HuH-7 (cell line): ENCODE results near the gene RNASE8.
A peak's percentile ranks its signal among the peaks of the same experiment; 100 is the strongest.
"Not testable (repeated sequence)": the region's sequence is repeated elsewhere in the genome, so short reads cannot be mapped to it uniquely, and the experiment has no call there.

Experiments used
- DNase-seq: peaks from one replicate; pipeline ENCODE4 v3.0.0; 2011; ENCODE audit warnings: low spot score

The RNASE8 gene

DNA sequence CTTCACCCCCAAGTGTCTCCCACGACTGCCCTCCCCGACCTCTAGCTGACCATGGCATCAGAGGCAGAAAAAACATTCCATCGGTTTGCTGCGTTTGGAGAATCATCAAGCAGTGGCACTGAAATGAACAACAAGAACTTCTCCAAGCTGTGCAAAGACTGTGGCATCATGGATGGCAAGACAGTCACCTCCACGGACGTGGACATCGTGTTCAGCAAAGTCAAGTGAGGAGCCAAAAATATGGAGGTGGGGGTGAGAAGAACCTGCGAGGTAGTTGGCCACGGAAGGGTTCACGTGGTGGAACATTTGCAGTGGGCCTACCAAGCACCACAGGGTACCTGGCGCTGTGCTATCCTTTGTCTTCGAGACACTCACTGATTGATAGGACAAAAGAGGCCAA is 27.1 kb upstream of the RNASE8 start:
- DNase-seq, result no peak

DNA sequence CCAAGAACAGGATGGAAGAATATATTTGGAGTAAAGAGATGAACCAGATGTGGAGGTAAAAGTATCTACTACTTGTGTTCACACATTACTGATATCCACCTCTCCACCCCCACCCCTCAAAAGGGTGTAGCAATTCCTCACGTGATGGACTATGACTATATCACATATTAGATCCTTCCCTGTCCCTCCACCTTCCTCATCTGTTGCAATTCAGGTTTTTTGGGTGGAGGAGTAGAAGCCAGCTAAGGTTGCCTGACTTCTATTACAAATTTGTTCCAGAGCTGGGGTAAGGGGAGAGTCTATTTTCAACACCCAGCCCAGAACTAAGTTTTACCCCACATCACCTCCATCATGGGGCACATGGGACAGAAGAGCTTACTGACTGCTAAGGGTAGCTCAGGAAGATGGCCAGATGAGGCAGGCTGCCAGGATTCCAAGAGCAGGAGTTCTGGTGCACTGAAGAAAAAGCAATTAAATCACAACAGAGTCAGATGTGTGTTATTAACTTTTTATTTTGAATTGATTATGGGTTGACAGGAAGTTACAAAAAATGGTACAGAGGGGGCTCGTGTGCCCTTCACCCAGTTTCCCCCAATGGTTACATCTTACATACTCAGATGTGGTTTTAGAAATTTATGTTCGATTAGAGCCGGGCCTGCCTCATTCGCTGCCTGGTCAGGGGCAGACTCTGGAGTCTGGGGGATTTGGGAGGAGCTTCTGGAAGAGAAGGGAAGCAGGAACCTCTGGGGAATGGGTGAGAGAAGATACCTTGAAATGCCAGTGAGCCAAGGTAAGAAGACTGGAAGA is 25.1 kb upstream of the RNASE8 start:
- no peak for DNase-seq

DNA sequence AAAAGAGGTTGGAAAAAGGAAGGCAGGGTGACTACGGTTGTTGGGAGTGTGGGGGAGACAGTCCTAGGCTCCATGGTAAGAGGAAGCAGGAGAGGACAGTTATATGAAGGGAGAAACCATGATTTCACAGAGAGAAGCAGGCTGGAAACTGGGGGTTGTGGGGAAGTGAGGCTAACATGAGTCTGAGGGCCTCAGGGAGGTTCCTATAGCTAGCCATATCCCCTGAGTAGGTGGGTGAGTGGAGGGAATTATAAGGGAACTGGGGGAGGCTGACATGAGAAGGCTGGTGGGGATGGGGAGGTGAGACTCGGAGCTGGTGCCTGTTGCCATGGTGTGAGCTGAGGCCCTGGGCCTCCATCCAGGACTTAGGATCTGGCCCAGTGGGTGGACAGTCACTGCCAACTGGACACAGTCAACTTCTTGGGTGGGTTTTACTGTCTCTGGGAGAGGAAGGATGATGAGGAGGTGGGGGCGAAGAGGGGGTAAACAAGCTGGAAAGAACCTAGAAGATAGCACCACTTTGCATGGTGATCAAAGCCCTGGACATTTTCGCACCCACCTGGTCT is 24.4 kb upstream of the RNASE8 start:
- DNase-seq, result no peak

DNA sequence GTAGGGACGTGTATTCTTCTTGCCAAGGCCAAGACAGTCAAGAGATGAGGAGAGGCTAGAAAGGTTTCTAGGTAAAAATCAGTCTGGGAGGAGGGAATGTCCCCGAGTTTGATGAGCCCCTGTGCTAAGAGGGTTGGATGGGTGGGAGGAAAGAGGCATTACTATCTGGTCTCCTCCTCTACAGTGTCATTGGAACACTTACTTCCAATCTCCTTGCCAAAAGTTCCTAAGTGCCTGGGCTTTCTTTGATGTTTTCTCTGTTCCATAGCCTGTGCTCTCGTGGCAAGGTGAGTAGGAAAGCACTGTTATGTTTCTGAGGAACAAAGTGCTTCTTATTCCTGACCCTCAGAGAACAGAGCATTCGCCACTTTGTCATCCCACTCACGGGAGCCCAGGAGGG is 22.9 kb upstream of the RNASE8 start, which contains the start of gene RNASE13:
Gene RNASE13, minus strand, starts transcription at position 101 of the 400 bp plus-strand sequence. CDS start 519 bp downstream, outside the sequence.
- no peak for DNase-seq

DNA sequence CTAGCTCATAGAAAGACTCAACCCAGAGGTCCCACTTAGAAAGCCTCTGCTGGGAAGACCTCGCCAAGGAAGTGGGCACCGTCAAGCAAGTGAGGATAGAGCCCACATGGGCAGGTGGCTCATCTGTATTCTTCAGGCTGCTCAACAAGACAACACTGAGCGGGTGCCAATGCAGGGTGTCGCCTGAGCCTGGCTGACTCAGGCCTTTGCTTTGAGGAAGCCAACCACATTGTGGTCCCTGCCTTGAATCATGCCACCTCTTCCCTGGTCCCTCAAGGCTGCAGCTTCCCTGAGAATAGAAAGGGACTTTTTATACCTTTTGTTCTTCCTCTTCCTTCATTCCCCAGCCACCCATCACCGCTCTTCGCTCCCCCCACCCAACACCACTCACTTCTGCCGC is 20.9 kb upstream of the RNASE8 start:
- DNase-seq, result no peak

DNA sequence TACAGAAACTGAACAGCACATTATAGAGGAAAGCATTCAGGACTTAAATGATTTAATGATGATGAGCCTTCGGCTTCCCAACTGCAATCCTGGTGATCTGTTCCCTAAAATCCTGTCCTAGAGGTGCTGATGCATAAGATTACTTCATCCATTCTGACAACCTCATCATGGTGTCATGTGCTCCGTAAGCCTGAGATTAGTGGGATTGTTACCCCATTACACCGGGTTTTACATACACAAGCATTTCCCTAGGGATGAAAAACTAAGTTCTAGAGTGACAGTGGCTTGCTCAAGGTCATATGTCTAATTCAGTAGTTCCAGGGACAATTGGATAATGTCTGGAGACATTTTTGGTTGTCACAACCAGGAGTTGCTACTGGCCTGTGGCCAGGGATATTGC is 20.5 kb upstream of the RNASE8 start:
- DNase-seq, result no peak

DNA sequence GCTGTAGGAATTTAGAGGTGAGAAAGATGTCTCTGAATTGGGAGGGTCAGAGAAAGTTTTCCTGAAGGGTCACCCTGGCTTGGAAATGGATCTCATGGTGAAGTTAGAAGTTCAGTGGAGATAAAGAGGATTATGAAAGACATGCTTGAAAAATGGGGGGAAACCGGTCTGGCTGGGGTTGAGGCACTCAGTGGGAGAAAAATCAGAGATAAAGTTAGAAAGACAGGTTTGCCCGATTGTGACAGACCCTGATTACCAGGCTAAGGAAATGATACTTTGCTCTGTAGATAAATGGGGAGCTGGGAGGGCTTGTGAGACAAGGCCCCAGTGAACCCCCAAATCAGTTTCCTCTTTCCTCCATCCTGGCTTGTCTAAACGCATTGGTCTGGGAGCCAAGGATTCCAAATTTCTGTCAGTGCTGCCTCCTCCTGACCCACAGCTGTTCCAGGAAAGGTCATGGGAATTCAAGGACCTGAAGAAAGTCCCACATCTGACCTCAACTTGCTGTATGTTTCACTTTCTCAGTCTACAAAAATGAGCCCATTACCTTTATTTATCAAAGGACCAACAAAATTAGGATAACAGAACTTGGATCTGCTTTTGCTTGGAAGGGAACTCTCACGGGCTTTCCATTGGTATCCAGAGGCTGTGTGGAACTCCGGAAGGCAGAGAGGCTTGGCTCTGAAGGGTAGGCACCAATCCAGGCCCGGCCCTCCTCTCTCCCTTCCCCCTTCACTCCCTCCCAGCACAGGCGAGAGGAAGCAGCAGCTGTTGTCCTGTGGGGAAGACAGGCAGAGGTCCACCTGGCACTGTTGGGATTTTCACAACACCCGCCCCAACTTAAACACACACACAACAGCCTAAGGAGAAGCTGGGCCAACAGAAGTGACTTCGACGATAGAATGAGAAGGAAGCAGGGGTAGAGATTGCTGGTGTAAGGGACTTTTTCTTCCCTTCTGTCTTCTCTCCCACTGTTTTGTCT is 18.9 kb upstream of the RNASE8 start:
- DNase-seq, result no peak

DNA sequence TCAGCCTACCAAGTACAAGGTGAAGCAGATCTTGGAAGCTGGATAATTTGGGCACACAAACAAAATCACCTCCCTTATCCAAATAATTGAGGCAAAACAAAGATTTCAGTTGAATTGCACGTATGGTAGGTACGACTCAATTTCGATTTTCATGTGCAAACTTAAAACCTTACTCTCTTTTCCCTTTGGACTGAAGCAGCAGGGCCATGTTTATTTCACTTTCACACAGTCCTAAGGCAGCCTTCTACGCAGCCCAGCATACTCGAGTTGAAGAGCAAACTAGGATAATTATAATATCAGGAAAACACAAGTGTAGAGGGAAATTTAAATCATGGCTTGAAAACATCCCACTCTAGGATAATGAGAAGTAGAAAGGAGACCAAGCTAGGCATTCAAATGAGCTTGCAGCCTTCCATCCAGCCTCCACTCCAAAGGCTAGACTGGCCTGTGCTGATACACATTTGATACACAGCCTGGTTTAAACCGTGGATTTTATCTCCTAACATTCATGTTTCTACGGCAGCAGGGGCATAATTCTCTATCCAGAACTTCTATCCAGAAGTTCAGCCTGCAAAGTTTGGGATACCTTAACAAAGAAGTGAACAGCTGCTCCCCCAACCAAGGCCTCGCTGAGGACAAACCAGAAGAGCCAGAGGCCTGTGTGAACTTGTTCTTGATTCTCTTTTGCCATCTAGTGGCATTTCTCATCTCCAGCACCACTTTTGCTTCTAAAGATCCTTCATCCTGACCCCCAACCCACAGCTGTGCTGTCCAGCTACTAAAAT is 17.8 kb upstream of the RNASE8 start:
- peak; percentile 54 for DNase-seq

DNA sequence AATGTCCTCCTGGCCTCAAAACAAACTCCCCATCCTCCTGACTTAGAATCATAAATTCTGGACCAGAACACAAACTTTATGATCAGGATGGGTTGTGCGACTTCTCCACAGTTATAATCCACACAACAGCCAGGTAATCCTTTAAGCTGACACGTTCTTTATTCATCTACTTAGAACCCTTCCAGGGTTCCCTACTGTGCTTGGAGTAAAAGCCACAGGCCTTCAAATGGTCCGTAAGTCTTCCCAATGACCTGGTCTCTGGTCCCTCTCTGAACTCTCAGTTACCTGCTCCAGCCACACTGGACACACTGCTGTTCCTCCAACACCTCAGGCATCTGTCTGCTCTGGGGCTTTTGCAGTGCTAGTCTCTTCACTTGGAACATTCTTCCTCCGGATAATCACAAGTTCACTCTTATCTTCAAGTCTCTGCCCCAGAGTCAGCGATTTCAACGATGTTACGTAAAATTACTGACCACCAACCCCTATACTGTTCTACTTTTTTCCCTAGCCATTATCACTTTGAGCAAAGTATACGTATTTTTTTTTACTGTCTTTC is 17.2 kb upstream of the RNASE8 start:
- DNase-seq, result no peak

DNA sequence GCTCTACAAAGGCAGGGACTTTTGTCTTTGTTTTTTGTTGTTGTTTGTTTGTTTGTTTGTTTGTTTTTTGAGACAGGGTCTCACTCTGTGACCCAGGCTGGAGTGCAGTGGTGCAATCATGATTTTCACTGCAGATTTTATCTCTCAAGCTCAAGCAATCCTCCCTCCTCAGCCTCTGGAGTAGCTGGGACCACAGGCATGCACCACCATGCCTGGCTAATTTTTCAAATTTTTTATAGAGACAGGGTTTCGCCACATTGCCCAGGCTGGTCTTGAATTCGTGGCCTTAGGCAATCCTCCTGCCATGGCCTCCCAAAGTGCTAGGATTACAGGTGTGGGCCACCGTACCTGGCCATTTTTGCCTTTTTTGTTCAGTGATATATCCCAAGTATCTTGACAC is 16.7 kb upstream of the RNASE8 start:
- DNase-seq, result not testable (repeated sequence)

DNA sequence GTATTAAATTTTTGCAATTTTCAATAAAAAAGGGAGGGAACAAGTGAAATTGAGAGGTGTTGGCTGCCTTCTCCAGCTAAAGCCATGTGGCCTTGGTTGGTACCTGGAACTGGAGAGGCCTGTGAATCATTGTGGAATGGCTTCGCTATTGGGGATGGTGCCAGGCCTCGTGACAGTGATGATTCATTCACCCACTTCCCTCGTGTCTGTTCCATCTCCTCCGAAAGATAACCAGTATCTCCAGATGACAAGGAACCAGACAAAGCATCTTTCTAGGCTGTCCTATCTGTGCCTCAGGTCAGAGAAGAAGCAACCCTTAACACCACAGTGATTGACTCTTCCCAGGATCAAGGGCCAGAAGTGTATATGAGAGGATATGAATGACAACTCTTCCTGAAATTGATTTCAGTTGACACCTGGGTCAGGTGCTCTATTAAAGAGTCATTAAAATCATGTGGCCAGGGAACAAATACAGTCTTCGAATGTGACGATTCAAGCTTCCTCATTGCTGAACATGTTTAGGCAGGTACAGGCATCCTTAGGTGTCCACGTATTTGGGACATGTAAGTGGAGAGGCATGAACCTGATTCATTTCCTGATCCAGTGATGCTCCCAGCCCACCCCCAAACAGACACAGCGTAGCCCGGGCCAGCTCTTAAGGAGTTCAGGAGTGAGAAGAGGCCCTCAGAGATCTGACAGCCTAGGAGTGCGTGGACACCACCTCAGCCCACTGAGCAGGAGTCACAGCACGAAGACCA is 15.8 kb upstream of the RNASE8 start, which contains the start of gene RNASE7:
Gene RNASE7, plus strand, starts transcription at position 687 of the 758 bp plus-strand sequence. CDS start 631 bp downstream, outside the sequence.
- no peak for DNase-seq

DNA sequence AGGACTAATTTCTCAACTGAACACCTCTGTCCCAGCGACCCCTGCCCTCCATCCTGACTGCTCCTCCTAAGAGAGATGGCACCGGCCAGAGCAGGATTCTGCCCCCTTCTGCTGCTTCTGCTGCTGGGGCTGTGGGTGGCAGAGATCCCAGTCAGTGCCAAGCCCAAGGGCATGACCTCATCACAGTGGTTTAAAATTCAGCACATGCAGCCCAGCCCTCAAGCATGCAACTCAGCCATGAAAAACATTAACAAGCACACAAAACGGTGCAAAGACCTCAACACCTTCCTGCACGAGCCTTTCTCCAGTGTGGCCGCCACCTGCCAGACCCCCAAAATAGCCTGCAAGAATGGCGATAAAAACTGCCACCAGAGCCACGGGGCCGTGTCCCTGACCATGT is 14.7 kb upstream of the RNASE8 start:
- no peak for DNase-seq

DNA sequence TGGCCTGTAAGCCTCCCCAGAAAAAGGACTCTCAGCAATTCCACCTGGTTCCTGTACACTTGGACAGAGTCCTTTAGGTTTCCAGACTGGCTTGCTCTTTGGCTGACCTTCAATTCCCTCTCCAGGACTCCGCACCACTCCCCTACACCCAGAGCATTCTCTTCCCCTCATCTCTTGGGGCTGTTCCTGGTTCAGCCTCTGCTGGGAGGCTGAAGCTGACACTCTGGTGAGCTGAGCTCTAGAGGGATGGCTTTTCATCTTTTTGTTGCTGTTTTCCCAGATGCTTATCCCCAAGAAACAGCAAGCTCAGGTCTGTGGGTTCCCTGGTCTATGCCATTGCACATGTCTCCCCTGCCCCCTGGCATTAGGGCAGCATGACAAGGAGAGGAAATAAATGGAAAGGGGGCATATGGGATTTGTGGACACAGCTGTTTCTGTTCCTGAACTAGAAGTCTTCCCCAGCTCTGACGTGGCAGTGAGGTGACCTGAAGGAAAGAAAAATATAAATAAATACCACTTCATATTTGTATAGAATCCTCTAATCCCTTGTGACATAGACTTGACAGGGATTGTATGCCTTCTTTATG is 14.1 kb upstream of the RNASE8 start:
- DNase-seq, result no peak

DNA sequence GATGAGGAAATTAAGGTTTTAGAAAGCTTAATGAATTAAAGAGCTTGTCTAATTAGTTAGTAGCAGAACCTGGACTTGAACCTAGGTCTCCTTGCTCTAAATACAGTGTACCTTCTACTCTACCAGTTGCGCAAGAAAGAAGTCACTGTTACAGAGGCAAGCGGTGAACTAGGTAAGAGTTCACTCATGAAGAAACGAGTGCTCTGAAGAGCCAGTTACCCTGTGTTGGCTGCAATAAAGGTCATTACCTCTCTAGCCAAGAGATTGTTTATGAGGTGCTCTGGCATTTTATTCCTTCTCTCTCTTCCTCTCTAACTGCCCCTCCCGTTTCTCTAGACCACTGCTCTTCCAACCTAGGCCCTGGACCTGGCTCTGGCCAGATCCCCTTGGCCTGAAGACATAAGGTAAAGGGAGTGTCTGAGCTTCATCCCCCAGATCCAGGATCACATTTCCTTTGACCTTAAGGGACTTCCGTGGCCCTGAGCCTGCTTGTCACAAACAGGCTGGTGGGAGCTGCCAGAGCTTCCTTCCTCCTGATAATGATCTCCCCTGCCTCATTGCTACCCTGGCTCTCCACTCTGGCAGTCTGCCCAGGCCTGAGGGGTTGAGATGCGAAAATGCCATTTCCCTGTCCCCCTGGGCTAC is 13.5 kb upstream of the RNASE8 start:
- DNase-seq, result no peak

DNA sequence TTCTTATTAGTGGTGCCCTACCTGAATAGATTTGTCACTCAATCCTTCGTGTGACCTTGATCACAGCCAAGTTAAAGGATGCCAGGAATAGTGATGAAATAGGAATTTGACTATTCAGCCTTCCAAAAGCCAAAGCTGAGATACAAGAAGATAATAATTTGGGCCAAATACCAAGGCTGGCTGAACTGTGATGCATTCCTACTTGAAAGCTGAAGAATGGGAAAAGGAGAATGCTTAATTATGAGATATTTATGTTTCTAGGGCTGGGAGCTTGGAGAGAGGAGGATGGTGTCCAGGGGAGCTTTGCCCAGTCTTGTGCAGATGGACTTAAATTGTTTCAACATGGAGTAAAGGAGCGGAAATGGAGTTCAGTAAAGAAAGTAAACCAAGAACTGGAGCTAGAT is 10.2 kb upstream of the RNASE8 start:
- no peak for DNase-seq

DNA sequence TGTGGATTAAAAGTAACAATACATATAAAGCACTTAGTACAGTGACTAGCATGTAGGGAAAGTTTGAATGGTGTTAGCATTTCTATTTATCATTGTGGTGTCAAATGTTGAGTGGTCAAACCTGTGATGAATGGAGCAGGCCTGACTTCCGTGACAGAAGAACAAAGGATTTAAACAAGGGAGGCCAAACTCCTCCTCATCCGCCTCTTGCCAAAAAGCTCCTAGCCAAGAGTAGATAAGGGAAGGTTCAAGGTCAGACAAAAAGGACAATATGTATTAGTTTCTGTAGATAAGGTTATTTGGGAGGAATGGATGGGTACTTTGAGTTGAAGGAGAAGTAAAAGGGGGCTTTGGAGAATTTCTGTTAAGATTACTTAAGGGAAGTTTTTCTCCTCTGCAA is 9.0 kb upstream of the RNASE8 start:
- no peak for DNase-seq

DNA sequence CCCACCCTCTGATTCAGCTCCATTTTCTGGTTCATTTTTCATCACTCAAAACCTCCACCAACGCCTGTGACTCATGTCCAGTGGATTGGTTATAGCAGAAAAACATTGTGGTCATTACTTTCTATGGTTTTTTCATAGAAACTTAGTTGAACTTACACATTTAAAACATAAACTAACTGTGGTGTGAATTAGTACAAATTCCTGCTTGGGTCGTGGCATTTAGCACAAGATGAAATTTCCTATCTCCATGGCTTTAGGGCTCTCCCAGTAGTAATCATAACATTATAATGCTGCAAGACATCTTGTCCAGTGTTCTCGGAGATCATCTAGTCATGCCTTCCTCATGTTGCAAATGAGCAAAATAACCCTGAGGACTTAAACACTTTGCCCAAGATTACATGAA is 8.3 kb upstream of the RNASE8 start:
- DNase-seq, result no peak

DNA sequence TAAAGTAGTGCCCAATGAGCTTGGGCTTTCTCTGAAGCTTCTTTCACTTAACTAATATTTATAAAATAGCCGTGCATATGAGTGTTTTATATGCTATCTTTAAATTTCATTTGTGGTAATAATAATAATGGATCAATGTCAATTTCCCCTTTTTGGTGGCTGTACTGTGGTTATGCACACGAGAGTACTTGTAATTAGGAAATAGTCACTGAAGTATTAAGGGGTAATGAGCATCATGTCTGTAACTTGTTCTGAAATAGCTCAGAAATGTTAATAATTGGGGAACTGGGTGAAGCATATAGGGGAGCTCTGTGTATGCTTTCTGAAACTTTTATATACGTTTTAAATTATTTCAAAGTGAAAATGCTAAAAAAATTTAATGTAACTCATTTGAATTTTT is 7.0 kb upstream of the RNASE8 start:
- no peak for DNase-seq
